K562 (cell line): ENCODE results near the gene PARK7. TPM values are rescaled to one million over a fixed set of nuclear protein-coding genes. Genes with fewer than 3 reads are reported as not detected.

Source experiments
- ATAC-seq: fragments of 200-7000 bp; cut with Tn5 transposase; 3 replicates; pipeline ENCODE4 v1.9.1; 2020; ENCODE audit warnings: moderate library complexity
- BruUV-seq: library from RNA; stranded (reverse); fragments of 400-500 nt; replicated peaks from 2 replicates; lab custom pipeline; 2021; lab: Mats Ljungman, UMichigan
- CTCF ChIA-PET: fragments of 300-600 bp; formaldehyde crosslinking; extraction: SDS; loops from one replicate; lab custom pipeline; 2021; ENCODE audit warnings: low intra/inter-chr PET ratio; lab: Yijun Ruan, JAX
- POLR2A ChIA-PET: fragments of 300-600, 350-650 bp; sonication (Branson Sonifier 250); formaldehyde crosslinking; extraction: SDS; loops from one replicate; lab custom pipeline; 2021; ENCODE audit warnings: antibody characterized with exemption, inconsistent platforms; lab: Yijun Ruan, JAX
- DNase-seq, 4 experiments: peaks; one replicate each; pipeline versions ENCODE4 v3.0.0 to v3.0.0-alpha.2; 2011 to 2018; ENCODE audit warnings: low spot score in 3 of 4, mixed read lengths in 3 of 4; ENCODE audit errors: extremely low read depth in 1 of 4
- FAIRE-seq: peaks from 2 replicates; lab custom pipeline; 2011; peaks lifted over from hg19 to GRCh38; lab: Jason Lieb, UNC
- H2AFZ ChIP-seq: 2 replicates; pipeline ENCODE4 v1.6.0; 2011; ENCODE audit warnings: low read depth, low read length, control low read depth, inconsistent platforms
- H3K27ac ChIP-seq: fragments of 200-600 bp; 3 replicates; pipeline ENCODE4 v1.8.0; 2011; ENCODE audit warnings: low read depth, mild to moderate bottlenecking, control low read depth, inconsistent platforms, low read length, moderate library complexity, mixed read lengths; ENCODE audit errors: extremely low read depth
- H3K27me3 ChIP-seq, 2 experiments: fragments of 300-600 bp in 1 of 2; 2 replicates in 1 of 2; 3 replicates in 1 of 2; pipeline versions ENCODE4 v1.6.0 to v1.8.0; 2011; ENCODE audit warnings: inconsistent platforms in 2 of 2, low read length in 2 of 2, mild to moderate bottlenecking in 1 of 2, mixed read lengths in 1 of 2, moderate library complexity in 1 of 2; ENCODE audit not compliant: control insufficient read depth in 2 of 2, insufficient read depth in 2 of 2
- H3K36me3 ChIP-seq: fragments of 300-600 bp; 3 replicates; pipeline ENCODE4 v1.8.0; 2011; ENCODE audit warnings: mild to moderate bottlenecking, low read length, inconsistent platforms; ENCODE audit not compliant: control insufficient read depth, insufficient read depth
- H3K4me1 ChIP-seq, 2 experiments: fragments of 200-600 bp in 1 of 2; replicated peaks in 1 of 2; 2 replicates in 1 of 2; 3 replicates in 1 of 2; pipeline versions ENCODE4 v1.5.1 to v1.8.0; 2011; ENCODE audit warnings: inconsistent platforms in 2 of 2, low read length in 2 of 2, mild to moderate bottlenecking in 1 of 2, mixed read lengths in 1 of 2, moderate library complexity in 1 of 2; ENCODE audit not compliant: control insufficient read depth in 2 of 2, insufficient read depth in 2 of 2
- H3K4me2 ChIP-seq: 2 replicates; pipeline ENCODE4 v1.6.1; 2011; ENCODE audit warnings: low read length, control low read depth, inconsistent platforms, mixed read lengths; ENCODE audit not compliant: insufficient read depth
- H3K4me3 ChIP-seq: fragments of 200-600 bp; sonication (generic), shearing (Covaris generic); 2 replicates; pipeline ENCODE4 v1.5.1; 2016; ENCODE audit warnings: control low read depth, inconsistent platforms
- H3K79me2 ChIP-seq: fragments of 200-600 bp; 3 replicates; pipeline ENCODE4 v1.8.0; 2011; ENCODE audit warnings: low read length, inconsistent platforms; ENCODE audit not compliant: control insufficient read depth, insufficient read depth
- H3K9ac ChIP-seq, 2 experiments: 2 replicates each; pipeline versions ENCODE4 v1.6.0 to v1.6.1; 2011; ENCODE audit warnings: low read depth in 2 of 2, low read length in 2 of 2, control low read depth in 1 of 2, inconsistent platforms in 1 of 2, mild to moderate bottlenecking in 1 of 2, mixed read lengths in 1 of 2; ENCODE audit not compliant: insufficient read depth in 1 of 2
- H3K9me1 ChIP-seq: one replicate; pipeline ENCODE4 v1.6.0; 2011; ENCODE audit warnings: inconsistent platforms, mild to moderate bottlenecking, low read length, moderate library complexity; ENCODE audit not compliant: control insufficient read depth, insufficient read depth
- H3K9me3 ChIP-seq: replicated peaks from 2 replicates; pipeline ENCODE4 v1.5.1; 2011; ENCODE audit warnings: low read depth, low read length, inconsistent platforms; ENCODE audit not compliant: control insufficient read depth, insufficient read depth
- H4K20me1 ChIP-seq: replicated peaks from 2 replicates; pipeline ENCODE4 v1.6.1; 2011; ENCODE audit warnings: low read length, inconsistent platforms, mixed read lengths; ENCODE audit not compliant: control insufficient read depth, insufficient read depth
- ADNP ChIP-seq: fragments of 200-800 bp; sonication (Bioruptor generic); IDR thresholded peaks from 2 replicates; pipeline ENCODE4 v1.6.1; 2016; ENCODE audit warnings: missing genetic modification characterization, missing compliant biosample characterization
- HES1 ChIP-seq: fragments of 450-650 bp; IDR thresholded peaks from 2 replicates; pipeline ENCODE4 v1.6.1; 2016; ENCODE audit warnings: low read depth, mild to moderate bottlenecking, moderate library complexity
- KAT7 ChIP-seq: sonication (generic); formaldehyde crosslinking; IDR thresholded peaks from 2 replicates; pipeline ENCODE4 v1.8.0; 2022; ENCODE audit warnings: missing genetic modification reagents, mild to moderate bottlenecking, borderline replicate concordance
- MYNN ChIP-seq, 2 experiments: sonication (generic); formaldehyde crosslinking in 1 of 2; IDR thresholded peaks; 2 replicates each; pipeline versions ENCODE4 v1.5.0 to v1.6.1; 2016 to 2020; ENCODE audit warnings: antibody characterized with exemption in 1 of 2, missing genetic modification reagents in 1 of 2
- PHF21A ChIP-seq: fragments of 450-650 bp; IDR thresholded peaks from 2 replicates; pipeline ENCODE4 v1.6.1; 2017; ENCODE audit warnings: low read depth, borderline replicate concordance
- PTTG1 ChIP-seq: fragments of 450-650 bp; IDR thresholded peaks from 2 replicates; pipeline ENCODE4 v1.6.1; 2016; ENCODE audit warnings: low read depth, mild to moderate bottlenecking, missing genetic modification characterization, missing compliant biosample characterization
- STAT6 ChIP-seq: sonication (generic); formaldehyde crosslinking; IDR thresholded peaks from 2 replicates; pipeline ENCODE4 v1.8.1; 2023; ENCODE audit warnings: mild to moderate bottlenecking, missing genetic modification reagents
- THAP12 ChIP-seq: fragments of 250-450 bp; sonication (Bioruptor Pico); IDR thresholded peaks from 2 replicates; pipeline ENCODE4 v1.9.0; 2021; ENCODE audit warnings: mild to moderate bottlenecking, inconsistent platforms
- XRCC3 ChIP-seq: fragments of 450-650 bp; IDR thresholded peaks from 2 replicates; pipeline ENCODE4 v1.6.1; 2017; ENCODE audit warnings: mild to moderate bottlenecking, moderate library complexity
- ZFP36 ChIP-seq: fragments of 150-350 bp; IDR thresholded peaks from 2 replicates; pipeline ENCODE4 v1.6.1; 2018; ENCODE audit warnings: low read length, low read depth; ENCODE audit not compliant: partially characterized antibody
- WGBS: fragments of 100-300 bp; shearing (Covaris generic); methylation state at CpG from one replicate; pipeline ENCODE4 v1.1.6; 2016; ENCODE audit warnings: low coverage, mixed read lengths; ENCODE audit not compliant: insufficient coverage; ENCODE audit errors: missing lambda C conversion rate; 5-methylcytosine and 5-hydroxymethylcytosine counted together
- in situ Hi-C: fragments of 300-500 bp; cut with MboI; formaldehyde crosslinking; loops from 4 replicates; pipeline ENCODE4 v1.15.0; 2018; ENCODE audit warnings: inconsistent platforms, mixed read lengths
- intact Hi-C: fragments of 100-400 bp; cut with micrococcal nuclease; formaldehyde crosslinking; loops from 2 replicates; pipeline ENCODE4 v1.14.2; 2022
- polyA plus RNA-seq, 8 experiments: library from polyadenylated mRNA; depleted of rRNA in 4 of 8; stranded (reverse) in 5 of 8; unstranded in 3 of 8; fragments of >200 nt; fragmentation: Nextera tagmentation in 2 of 8; fragmentation: Illumina TruSeq in 1 of 8; extraction: Ambion mirVana in 2 of 8; extraction: Trizol in 1 of 8; gene quantifications; 2 replicates each; pipeline versions ENCODE4 v1.2.1 to v1.2.3, GENCODE V29; 2011 to 2014; ENCODE audit warnings: inconsistent platforms in 1 of 8, missing spikeins in 1 of 8
- total RNA-seq, 7 experiments: library from RNA; depleted of rRNA in 6 of 7; stranded (reverse); fragments of >200 nt in 6 of 7; fragmentation: Illumina TruSeq in 2 of 7; extraction: Trizol in 2 of 7; gene quantifications; 2 replicates each; pipeline versions ENCODE4 v1.2.1 to v1.2.3, GENCODE V29; 2011 to 2021; ENCODE audit warnings: low replicate concordance in 1 of 7

Gene PARK7
- total and polyA plus RNA-seq, 9 of the 15 experiments (the other 6 are each of a cell fraction or from before 2014, with no cell fraction given): 374 to 1,298 (median 484) TPM

GRCh38 chr1:7995437-7995836 lies 33.9 kb downstream of the PARK7 start:
- H3K4me3 ChIP-seq: no peak overlapping the region
- no peak for TF ChIP-seq PTTG1 (tag)
- TF ChIP-seq PHF21A: no peak
- no peak for TF ChIP-seq ZFP36
- no peak for TF ChIP-seq KAT7 (CRISPR knock-in tag)
- no peak for TF ChIP-seq HES1
- no peak for TF ChIP-seq ADNP (tag)
- TF ChIP-seq MYNN (IDR thresholded peaks at IDR 0.05): no peak
- TF ChIP-seq MYNN (CRISPR knock-in tag; IDR thresholded peaks at IDR 0.05): no peak
- no peak for TF ChIP-seq XRCC3
- TF ChIP-seq STAT6: no peak
- TF ChIP-seq THAP12 (CRISPR knock-in tag): no peak
- 89% methylated on average over 4 of the region's 5 CpGs for WGBS
- H3K9me3 ChIP-seq: no peaks in the 10 kb centered on the region; the same call in 1 of the 2 replicates
- no peak for FAIRE-seq
- no peaks in the 10 kb centered on the region for H3K79me2 ChIP-seq
- no peak for DNase-seq
- ChIA-PET POLR2A (interaction anchor here (0.6 kb wide), 1 partner anchor 1259 kb away, joined by 4 read pairs; no protein-coding TSS in a partner anchor), CTCF (no interaction called here)
- no TSS peak for BruUV-seq
- no peak overlapping the region for H3K4me2 ChIP-seq
- no peaks in the 10 kb centered on the region for H4K20me1 ChIP-seq
- no peak overlapping the region for H3K9ac ChIP-seq
- in situ Hi-C loops: no loop called here
- H3K27ac ChIP-seq: no peak overlapping the region
- intact Hi-C loops: no loop called here
- ATAC-seq: no peak
- no peak overlapping the region for H2AFZ ChIP-seq
- no peaks in the 10 kb centered on the region for H3K4me1 ChIP-seq
- H3K9me1 ChIP-seq: no peaks in the 10 kb centered on the region
- no peaks in the 10 kb centered on the region for H3K36me3 ChIP-seq
- no peaks in the 10 kb centered on the region for H3K27me3 ChIP-seq
